Measurements from ENCODE around the gene AHNAK.
A peak's percentile ranks its signal among the peaks of the same experiment; 100 is the strongest.

AHNAK gene

GRCh38 chr11:62393735-62394134, 152.9 kb downstream of the AHNAK start:
- H3K4me3 ChIP-seq (replicated peaks in 1 of 2; ENCODE audit: low read depth in 2 of 2, low read length in 2 of 2), result no peak overlapping the region
- TF ChIP-seq, protein P1, sequence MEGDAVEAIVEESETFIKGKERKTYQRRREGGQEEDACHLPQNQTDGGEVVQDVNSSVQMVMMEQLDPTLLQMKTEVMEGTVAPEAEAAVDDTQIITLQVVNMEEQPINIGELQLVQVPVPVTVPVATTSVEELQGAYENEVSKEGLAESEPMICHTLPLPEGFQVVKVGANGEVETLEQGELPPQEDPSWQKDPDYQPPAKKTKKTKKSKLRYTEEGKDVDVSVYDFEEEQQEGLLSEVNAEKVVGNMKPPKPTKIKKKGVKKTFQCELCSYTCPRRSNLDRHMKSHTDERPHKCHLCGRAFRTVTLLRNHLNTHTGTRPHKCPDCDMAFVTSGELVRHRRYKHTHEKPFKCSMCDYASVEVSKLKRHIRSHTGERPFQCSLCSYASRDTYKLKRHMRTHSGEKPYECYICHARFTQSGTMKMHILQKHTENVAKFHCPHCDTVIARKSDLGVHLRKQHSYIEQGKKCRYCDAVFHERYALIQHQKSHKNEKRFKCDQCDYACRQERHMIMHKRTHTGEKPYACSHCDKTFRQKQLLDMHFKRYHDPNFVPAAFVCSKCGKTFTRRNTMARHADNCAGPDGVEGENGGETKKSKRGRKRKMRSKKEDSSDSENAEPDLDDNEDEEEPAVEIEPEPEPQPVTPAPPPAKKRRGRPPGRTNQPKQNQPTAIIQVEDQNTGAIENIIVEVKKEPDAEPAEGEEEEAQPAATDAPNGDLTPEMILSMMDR (IDR thresholded peaks at IDR 0.05; ENCODE audit: low read depth, low read length), result no peak
- DNase-seq (ENCODE audit: low read depth in 2 of 2), result no peak

DNA sequence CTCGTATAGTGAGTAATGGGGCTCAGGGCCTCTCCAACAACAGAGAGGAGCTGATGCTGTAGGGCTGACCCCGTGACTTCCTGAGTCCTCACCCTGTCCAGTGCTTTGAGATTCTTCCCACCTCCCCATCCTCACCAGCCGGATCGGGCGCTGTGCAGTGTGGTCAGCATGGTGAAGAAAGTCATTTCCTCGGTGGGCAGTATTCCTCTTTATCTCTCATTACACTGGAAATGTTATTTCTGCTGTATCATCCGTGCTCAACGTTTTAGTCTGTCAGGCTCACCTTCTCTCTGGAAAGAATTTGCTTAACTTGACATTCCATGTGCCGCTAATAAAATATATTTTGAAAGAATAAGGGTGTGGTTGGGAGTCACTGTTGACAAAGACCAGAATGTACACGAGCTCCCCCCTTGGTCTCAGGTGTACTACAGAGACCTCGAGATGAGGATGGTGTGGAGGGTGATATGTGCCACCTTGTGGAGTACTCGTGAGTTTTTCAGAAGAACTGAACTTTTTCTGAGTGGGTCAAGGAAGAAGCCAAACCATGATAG, 153.5 kb downstream of the AHNAK start:
- no peak for DNase-seq (ENCODE audit: low read depth in 2 of 2)
- H3K4me3 ChIP-seq (replicated peaks in 1 of 2; ENCODE audit: low read depth in 2 of 2, low read length in 2 of 2), result no peak overlapping the region
- TF ChIP-seq, protein P1 (IDR thresholded peaks at IDR 0.05; ENCODE audit: low read depth, low read length), result peak; percentile 12

DNA sequence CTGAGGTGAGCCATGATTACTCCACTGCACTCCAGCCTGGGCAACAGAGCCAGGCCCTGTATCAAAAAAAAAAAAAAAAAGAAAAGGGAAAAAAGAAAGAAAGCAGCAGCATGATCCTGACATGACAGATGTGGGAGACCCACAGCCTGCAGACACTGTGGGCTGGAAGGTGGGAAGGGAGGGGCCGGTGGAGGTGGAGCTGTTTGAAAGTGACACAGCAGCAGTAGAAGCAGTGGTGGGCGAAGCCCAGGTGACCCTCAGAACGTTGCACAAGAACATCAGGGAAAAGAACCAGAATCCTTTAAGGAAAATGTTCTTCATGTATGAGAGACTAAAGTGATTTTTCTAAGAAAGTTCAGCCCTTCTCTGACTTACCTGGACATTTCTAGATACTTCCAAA, 154.1 kb downstream of the AHNAK start:
- DNase-seq (ENCODE audit: low read depth in 2 of 2), result no peak
- TF ChIP-seq, protein P1 (IDR thresholded peaks at IDR 0.05; ENCODE audit: low read depth, low read length), result no peak
- H3K4me3 ChIP-seq (replicated peaks in 1 of 2; ENCODE audit: low read depth in 2 of 2, low read length in 2 of 2), result no peak overlapping the region

DNA sequence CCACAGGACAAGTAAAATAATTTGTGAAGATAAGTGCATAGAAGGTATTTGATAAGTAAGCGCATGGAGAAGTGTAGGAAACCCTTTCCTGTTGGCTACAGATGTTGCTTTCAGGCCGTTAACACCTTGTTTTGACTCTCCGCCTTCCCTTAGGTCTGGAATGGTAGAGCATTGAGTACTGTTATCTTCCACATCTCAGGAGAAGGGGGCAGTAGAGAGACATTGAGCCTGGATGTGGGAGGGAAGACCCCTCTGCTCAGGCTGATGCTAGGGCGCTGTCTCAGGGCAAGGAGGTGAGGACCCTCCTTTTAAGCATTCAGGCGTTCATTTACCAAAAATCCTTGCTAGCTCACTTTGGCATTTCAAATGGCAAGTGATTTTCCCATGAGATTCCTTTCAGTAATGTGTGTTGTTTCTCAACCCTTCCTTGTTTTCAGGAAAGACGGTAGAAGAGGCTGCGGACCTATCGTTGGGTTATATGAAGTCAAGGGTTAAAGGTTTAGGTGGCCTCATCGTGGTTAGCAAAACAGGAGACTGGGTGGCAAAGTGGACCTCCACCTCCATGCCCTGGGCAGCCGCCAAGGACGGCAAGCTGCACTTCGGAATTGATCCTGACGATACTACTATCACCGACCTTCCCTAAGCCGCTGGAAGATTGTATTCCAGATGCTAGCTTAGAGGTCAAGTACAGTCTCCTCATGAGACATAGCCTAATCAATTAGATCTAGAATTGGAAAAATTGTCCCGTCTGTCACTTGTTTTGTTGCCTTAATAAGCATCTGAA, 154.8 kb downstream of the AHNAK start:
- DNase-seq (ENCODE audit: low read depth in 2 of 2), result no peak
- TF ChIP-seq, protein P1 (IDR thresholded peaks at IDR 0.05; ENCODE audit: low read depth, low read length), result no peak
- no peak overlapping the region for H3K4me3 ChIP-seq (replicated peaks in 1 of 2; ENCODE audit: low read depth in 2 of 2, low read length in 2 of 2)

DNA sequence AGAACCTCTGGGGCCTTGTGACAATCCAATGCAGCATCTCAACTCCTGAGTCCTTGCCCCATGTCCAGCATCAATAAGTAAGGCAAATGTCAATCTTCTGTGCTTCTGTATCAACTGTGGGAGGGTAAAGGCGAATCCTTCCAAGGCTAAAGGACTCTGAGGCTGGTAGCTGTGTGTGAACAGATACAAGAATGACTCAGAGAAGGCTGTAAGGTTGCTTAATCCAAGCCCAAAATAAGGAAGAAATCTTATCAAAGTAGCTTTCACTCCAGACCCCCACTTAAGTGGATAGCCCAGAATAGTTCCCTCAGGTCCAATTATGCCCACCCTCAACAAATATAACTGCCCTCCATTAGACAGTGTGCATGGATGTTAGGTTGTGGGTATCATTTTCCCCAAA, 155.9 kb downstream of the AHNAK start:
- TF ChIP-seq, protein P1 (IDR thresholded peaks at IDR 0.05; ENCODE audit: low read depth, low read length), result no peak
- DNase-seq (ENCODE audit: low read depth in 2 of 2), result peak in 1 of 2 donors; percentile 12
- H3K4me3 ChIP-seq (replicated peaks in 1 of 2; ENCODE audit: low read depth in 2 of 2, low read length in 2 of 2), result no peak overlapping the region

DNA sequence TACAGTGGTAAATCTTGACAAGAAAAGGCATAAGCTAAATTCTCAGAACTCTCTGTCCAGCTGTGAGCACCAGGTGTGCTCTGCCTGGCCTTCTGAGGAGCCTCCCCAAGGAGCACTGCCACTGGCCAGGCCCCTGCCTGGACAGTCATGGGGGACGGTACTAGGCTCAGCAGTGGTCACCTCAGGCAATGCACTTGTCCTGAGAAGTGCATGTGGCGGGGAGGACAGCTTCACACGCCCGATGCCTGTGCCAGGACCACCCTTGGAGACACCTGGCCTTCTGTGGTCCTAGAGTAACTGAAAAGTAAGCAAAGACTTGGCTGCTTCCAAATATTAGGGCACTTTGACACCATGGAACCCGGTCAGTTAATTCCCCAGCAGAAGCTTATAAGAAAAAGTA, 156.4 kb downstream of the AHNAK start:
- no peak overlapping the region for H3K4me3 ChIP-seq (replicated peaks in 1 of 2; ENCODE audit: low read depth in 2 of 2, low read length in 2 of 2)
- DNase-seq (ENCODE audit: low read depth in 2 of 2), result no peak

More for the DNA sequence above, 156.4 kb downstream of the AHNAK start:
- TF ChIP-seq, protein P1 (IDR thresholded peaks at IDR 0.05; ENCODE audit: low read depth, low read length), result no peak
